Nephron (organoid): Measurements from ENCODE around the gene LRRK2.

Source experiments
- H3K27ac Mint-ChIP-seq, 3 experiments: 2 replicates each; pipeline ENCODE4 v1.8.0; 2020; ENCODE audit warnings: mixed read lengths in 3 of 3, mild to moderate bottlenecking in 2 of 3, moderate library complexity in 1 of 3
- H3K27me3 Mint-ChIP-seq: 2 replicates; pipeline ENCODE4 v1.8.0; 2021; ENCODE audit warnings: low read depth, mild to moderate bottlenecking, moderate library complexity, mixed read lengths
- H3K36me3 Mint-ChIP-seq: 2 replicates; pipeline ENCODE4 v1.8.0; 2020; ENCODE audit warnings: low read depth, mixed read lengths
- H3K4me1 Mint-ChIP-seq: 2 replicates; pipeline ENCODE4 v1.8.0; 2020; ENCODE audit warnings: mixed read lengths
- H3K4me3 Mint-ChIP-seq, 3 experiments: 2 replicates each; pipeline ENCODE4 v1.8.0; 2020; ENCODE audit warnings: mild to moderate bottlenecking in 3 of 3, mixed read lengths in 3 of 3, moderate library complexity in 2 of 3
- H3K9me3 Mint-ChIP-seq: 2 replicates; pipeline ENCODE4 v1.8.0; 2020; ENCODE audit warnings: mixed read lengths
- CTCF ChIP-seq, 3 experiments: fragments of 200-600 bp; sonication (generic); IDR thresholded peaks; one replicate each; pipeline ENCODE4 v1.5.0; 2021; ENCODE audit warnings: antibody characterized with exemption in 3 of 3; ENCODE audit not compliant: unreplicated experiment in 3 of 3

LRRK2 gene

GRCh38 chr12:40197590-40197989 is 27.2 kb upstream of the LRRK2 start:
- no peak for TF ChIP-seq CTCF (IDR thresholded peaks at IDR 0.05; ENCODE audit: unreplicated experiment in 3 of 3)
- Mint-ChIP-seq H3K27me3 (no peaks in the 10 kb centered on the region), H3K9me3 (no peaks in the 10 kb centered on the region), H3K36me3 (no peaks in the 10 kb centered on the region), H3K4me1 (no peaks in the 10 kb centered on the region), H3K27ac (peak overlapping the region; percentile 56 to 76 (median 73)), H3K4me3 (no peak overlapping the region)

- Mint-ChIP-seq H3K27ac (peak overlapping the region in 1 of 3 experiments; percentile 73), H3K4me3 (no peak overlapping the region), H3K36me3 (no peaks in the 10 kb centered on the region), H3K9me3 (no peaks in the 10 kb centered on the region), H3K4me1 (no peaks in the 10 kb centered on the region), H3K27me3 (no peaks in the 10 kb centered on the region)
- no peak for TF ChIP-seq CTCF (IDR thresholded peaks at IDR 0.05; ENCODE audit: unreplicated experiment in 3 of 3)
Measured at GRCh38 chr12:40198601-40199000, 26.2 kb upstream of the LRRK2 start.

- Mint-ChIP-seq H3K4me1 (no peaks in the 10 kb centered on the region), H3K9me3 (no peaks in the 10 kb centered on the region), H3K4me3 (no peak overlapping the region), H3K36me3 (no peaks in the 10 kb centered on the region), H3K27ac (no peak overlapping the region), H3K27me3 (no peaks in the 10 kb centered on the region)
- no peak for TF ChIP-seq CTCF (IDR thresholded peaks at IDR 0.05; ENCODE audit: unreplicated experiment in 3 of 3)
Measured at GRCh38 chr12:40202095-40203059, 22.4 kb upstream of the LRRK2 start.

GRCh38 chr12:40203060-40203430 is 21.8 kb upstream of the LRRK2 start:
- Mint-ChIP-seq H3K27ac (no peak overlapping the region), H3K4me1 (no peaks in the 10 kb centered on the region), H3K9me3 (no peaks in the 10 kb centered on the region), H3K36me3 (no peaks in the 10 kb centered on the region), H3K27me3 (no peaks in the 10 kb centered on the region), H3K4me3 (no peak overlapping the region)
- no peak for TF ChIP-seq CTCF (IDR thresholded peaks at IDR 0.05; ENCODE audit: unreplicated experiment in 3 of 3)

- H3K27me3 Mint-ChIP-seq, result no peaks in the 10 kb centered on the region
- H3K9me3 Mint-ChIP-seq, result no peaks in the 10 kb centered on the region
- TF ChIP-seq CTCF (IDR thresholded peaks at IDR 0.05; ENCODE audit: unreplicated experiment in 3 of 3), result no peak
- no peak overlapping the region for H3K4me3 Mint-ChIP-seq
- H3K36me3 Mint-ChIP-seq, result no peaks in the 10 kb centered on the region
- H3K4me1 Mint-ChIP-seq, result no peaks in the 10 kb centered on the region
- H3K27ac Mint-ChIP-seq, result no peak overlapping the region
Measured at GRCh38 chr12:40204337-40204736, 20.5 kb upstream of the LRRK2 start.

GRCh38 chr12:40207551-40207950 is 17.2 kb upstream of the LRRK2 start:
- Mint-ChIP-seq H3K4me1 (peaks cover 5% of the 10 kb centered on the region), H3K9me3 (peaks cover 3% of the 10 kb centered on the region), H3K4me3 (no peak overlapping the region), H3K27ac (peak overlapping the region in 1 of 3 experiments; percentile 70), H3K36me3 (no peaks in the 10 kb centered on the region), H3K27me3 (no peaks in the 10 kb centered on the region)
- TF ChIP-seq CTCF (IDR thresholded peaks at IDR 0.05; ENCODE audit: unreplicated experiment in 3 of 3), result no peak
